ENCODE results near the gene POU2F2.

Gene POU2F2

DNA sequence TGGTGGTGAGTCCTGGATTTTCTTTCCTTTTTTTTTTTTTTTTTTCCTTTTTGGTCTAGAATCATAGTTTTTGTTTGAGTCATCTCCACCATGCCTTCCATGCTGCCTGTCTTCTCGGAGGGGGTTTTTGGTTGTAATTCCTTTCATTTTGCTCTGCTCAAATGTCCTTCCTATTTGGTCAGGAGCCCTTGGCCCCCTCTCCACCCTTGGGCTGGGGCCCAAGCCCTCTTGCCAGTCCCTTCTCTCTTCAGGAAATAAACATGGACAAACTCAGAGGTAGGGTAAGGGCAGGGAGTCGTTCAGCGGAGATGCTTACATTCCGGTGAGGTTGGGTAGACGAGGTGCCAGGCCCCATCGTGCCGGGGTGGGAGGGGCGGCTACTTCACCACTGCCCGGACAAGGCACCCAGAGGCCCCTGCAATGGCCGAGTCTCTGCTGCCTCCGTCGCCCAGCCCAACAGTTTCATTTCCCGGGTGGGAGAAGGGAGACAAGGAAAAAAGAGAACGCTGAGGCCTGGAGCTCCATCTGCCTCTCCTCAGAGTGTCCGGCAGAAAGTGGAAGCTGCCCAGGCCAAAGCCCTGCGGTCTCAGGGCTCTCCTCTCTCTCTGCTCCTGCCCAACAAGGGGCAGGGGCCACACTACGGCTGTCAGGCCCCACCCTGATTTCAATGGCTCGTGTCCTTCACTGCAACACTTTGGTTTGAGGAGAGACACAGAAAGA is 43.6 kb downstream of the POU2F2 start:
- peak overlapping the region; percentile 30 to 95 for H3K27ac Mint-ChIP-seq
- H3K9me3 Mint-ChIP-seq, result no peaks in the 10 kb centered on the region
- H3K27me3 Mint-ChIP-seq, result no peaks in the 10 kb centered on the region
- peak overlapping the region in 1 of 2 donors; percentile 9 for H3K4me3 Mint-ChIP-seq
- H3K4me1 Mint-ChIP-seq, result peaks cover 53% of the 10 kb centered on the region
- ATAC-seq (no peak), DNase-seq (no peak)

DNA sequence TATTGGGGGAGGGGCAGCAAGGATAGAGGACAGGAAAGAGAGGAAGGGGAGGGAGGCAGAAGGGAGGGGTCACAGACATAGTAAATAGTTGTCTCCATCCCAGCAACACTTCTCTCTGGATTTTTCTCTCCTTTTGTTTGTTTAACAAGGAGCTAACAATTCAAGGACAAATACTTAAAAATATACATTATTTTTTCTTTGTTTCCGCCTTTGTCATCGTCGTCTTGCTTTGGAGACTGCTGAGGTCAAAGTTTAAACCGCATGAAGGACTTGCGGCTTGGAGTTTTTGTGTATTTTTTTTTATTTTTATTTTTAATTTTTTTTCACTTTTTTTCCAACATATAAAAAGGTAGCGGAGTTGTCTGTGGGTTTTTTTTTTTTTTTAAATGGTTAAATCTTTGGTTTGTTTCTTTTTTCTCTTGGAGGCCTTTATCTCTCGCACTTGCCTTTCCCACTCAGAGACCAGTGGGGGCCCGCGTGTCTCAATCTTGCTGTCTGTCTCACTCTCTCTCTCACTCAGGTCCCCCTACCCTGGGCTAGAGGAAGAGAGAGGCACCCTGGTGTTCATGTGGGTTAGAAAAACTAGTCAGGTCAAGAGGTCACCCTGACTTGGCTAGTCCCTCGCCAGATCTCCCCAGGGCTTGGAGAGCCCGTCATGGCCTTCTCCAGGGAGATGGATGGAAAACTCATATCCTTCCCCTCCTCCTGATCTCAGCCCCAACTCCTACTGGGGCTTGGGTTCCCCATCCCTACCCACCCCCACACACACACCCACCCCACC is 45.3 kb downstream of the POU2F2 start:
- no peak for DNase-seq
- H3K27me3 Mint-ChIP-seq, result no peaks in the 10 kb centered on the region
- H3K27ac Mint-ChIP-seq, result peak overlapping the region; percentile 25 to 31
- H3K9me3 Mint-ChIP-seq, result no peaks in the 10 kb centered on the region
- peak; percentile 27 for ATAC-seq
- H3K4me1 Mint-ChIP-seq, result peaks cover 48% of the 10 kb centered on the region
- no peak overlapping the region for H3K4me3 Mint-ChIP-seq

DNA sequence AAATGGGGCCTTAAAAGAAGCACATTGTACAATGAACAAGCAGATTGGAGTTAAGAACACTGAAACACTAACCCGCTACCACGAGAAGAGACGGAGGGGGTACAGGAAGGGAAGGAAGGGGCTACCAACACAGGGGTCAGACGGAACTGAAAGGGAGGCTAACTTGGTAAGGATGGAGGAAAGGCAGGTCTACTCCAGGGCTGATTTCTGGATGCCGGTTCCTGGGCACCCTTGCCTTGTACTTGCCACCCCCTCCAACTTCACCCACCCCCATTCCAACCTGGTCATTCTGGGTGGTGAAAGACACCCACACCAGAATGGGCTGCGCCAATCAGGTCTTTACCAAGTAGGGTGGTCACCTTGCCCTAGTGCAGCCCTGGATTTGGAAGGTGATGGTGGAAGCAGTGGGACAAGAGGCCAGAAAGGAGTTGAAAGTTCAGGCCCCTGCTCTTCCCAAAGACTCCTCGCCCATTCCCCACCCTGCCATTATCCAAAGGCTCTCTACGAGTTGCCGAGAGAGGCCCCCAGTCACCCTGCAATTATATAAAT is 46.0 kb downstream of the POU2F2 start:
- Mint-ChIP-seq H3K4me1 (peaks cover 49% of the 10 kb centered on the region), H3K27me3 (no peaks in the 10 kb centered on the region), H3K27ac (no peak overlapping the region), H3K9me3 (no peaks in the 10 kb centered on the region), H3K4me3 (no peak overlapping the region)
- no peak for ATAC-seq
- no peak for DNase-seq

DNA sequence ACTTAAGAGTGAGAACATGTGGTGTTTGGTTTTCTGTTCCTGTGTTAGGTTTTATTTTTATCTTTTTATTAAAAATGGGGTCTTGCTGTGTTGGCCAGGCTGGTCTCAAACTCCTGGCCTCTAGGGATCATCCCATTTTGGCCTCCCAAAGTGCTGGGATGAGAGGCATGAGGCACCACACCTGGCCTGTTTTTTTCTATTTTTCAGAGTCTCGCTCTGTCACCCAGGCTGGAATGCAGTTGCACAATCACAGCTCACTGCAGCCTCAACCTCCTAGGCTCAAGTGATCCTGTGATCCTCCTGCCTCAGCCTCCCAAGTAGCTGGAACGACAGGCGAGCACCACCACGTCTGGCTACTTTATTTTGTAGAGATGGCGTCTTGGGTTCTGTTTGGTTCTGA is 48.7 kb downstream of the POU2F2 start:
- Mint-ChIP-seq H3K4me1 (peaks cover 35% of the 10 kb centered on the region), H3K9me3 (no peaks in the 10 kb centered on the region), H3K27me3 (no peaks in the 10 kb centered on the region), H3K4me3 (no peak overlapping the region), H3K27ac (no peak overlapping the region)
- DNase-seq (no peak), ATAC-seq (no peak)

DNA sequence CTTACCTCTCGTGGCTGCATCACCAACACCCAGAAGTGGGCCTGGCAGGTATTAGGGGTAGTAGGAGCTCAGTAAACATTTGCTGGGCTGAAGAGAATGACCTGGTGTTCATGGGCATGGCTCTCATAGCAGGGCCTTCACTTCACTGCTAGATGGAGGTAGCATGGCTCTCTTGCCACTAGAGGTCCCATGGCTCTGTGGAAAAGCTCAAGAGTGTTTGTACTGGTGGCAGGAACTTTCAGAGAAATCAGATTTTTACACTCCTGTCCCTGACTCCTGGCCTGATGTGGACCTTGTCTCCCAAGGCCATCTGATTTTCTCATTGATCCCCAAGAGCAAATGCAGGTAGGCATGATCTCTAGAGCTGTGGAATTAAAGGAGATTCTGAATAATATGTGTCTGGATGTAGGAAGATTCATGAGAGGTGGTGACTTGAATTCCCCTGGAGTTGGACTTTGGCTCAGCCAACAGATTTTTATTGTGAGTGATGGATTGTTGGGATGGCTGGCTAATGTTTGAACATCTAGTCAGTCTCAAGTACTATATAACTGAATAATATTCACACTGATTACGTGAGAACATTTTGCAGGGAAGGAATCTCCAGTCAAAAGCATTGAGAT is 50.6 kb downstream of the POU2F2 start:
- Mint-ChIP-seq H3K27me3 (no peaks in the 10 kb centered on the region), H3K9me3 (no peaks in the 10 kb centered on the region), H3K27ac (no peak overlapping the region), H3K4me3 (no peak overlapping the region), H3K4me1 (peaks cover 40% of the 10 kb centered on the region)
- ATAC-seq, result peak; percentile 79
- DNase-seq, result no peak

DNA sequence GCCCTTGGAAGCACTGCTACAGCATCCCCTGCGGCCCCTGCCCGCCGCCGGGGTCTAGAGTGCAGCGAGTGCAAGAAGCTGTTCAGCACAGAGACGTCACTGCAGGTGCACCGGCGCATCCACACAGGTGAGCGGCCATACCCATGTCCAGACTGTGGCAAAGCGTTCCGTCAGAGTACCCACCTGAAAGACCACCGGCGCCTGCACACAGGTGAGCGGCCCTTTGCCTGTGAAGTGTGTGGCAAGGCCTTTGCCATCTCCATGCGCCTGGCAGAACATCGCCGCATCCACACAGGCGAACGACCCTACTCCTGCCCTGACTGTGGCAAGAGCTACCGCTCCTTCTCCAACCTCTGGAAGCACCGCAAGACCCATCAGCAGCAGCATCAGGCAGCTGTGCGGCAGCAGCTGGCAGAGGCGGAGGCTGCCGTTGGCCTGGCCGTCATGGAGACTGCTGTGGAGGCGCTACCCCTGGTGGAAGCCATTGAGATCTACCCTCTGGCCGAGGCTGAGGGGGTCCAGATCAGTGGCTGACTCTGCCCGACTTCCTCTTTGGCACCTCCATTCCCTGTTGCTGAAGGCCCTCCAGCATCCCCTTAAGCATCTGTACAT is 51.4 kb downstream of the POU2F2 start:
- no peaks in the 10 kb centered on the region for H3K9me3 Mint-ChIP-seq
- DNase-seq, result no peak
- peak overlapping the region in 1 of 2 donors; percentile 35 for H3K27ac Mint-ChIP-seq
- H3K4me1 Mint-ChIP-seq, result peaks cover 44% of the 10 kb centered on the region
- no peaks in the 10 kb centered on the region for H3K27me3 Mint-ChIP-seq
- no peak for ATAC-seq
- H3K4me3 Mint-ChIP-seq, result no peak overlapping the region

DNA sequence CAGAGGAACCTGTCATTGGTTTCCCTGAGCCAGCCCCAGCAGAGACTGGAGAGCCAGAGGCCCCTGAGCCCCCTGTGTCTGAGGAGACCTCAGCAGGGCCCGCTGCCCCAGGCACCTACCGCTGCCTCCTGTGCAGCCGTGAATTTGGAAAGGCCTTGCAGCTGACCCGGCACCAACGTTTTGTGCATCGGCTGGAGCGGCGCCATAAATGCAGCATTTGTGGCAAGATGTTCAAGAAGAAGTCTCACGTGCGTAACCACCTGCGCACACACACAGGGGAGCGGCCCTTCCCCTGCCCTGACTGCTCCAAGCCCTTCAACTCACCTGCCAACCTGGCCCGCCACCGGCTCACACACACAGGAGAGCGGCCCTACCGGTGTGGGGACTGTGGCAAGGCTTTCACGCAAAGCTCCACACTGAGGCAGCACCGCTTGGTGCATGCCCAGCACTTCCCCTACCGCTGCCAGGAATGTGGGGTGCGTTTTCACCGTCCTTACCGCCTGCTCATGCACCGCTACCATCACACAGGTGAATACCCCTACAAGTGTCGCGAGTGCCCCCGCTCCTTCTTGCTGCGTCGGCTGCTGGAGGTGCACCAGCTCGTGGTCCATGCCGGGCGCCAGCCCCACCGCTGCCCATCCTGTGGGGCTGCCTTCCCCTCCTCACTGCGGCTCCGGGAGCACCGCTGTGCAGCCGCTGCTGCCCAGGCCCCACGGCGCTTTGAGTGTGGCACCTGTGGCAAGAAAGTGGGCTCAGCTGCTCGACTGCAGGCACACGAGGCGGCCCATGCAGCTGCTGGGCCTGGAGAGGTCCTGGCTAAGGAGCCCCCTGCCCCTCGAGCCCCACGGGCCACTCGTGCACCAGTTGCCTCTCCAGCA is 52.1 kb downstream of the POU2F2 start:
- peak overlapping the region in 1 of 2 donors; percentile 69 for H3K27ac Mint-ChIP-seq
- no peak for ATAC-seq
- peaks cover 44% of the 10 kb centered on the region for H3K4me1 Mint-ChIP-seq

DNA sequence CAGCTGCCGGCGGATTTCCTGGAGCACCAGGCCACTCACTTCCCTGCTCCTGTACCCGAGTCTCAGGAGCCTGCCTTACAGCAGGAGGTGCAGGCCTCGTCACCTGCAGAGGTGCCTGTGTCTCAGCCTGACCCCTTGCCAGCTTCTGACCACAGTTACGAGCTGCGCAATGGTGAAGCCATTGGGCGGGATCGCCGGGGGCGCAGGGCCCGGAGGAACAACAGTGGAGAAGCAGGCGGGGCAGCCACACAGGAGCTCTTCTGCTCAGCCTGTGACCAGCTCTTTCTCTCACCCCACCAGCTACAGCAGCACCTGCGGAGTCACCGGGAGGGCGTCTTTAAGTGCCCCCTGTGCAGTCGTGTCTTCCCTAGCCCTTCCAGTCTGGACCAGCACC is 53.0 kb downstream of the POU2F2 start:
- Mint-ChIP-seq H3K4me1 (peaks cover 44% of the 10 kb centered on the region), H3K27ac (no peak overlapping the region), H3K4me3 (no peak overlapping the region), H3K9me3 (no peaks in the 10 kb centered on the region), H3K27me3 (no peaks in the 10 kb centered on the region)
- no peak for DNase-seq
- ATAC-seq, result no peak

More for the DNA sequence above, 52.1 kb downstream of the POU2F2 start:
- DNase-seq, result no peak
- Mint-ChIP-seq H3K9me3 (no peaks in the 10 kb centered on the region), H3K4me3 (no peak overlapping the region), H3K27me3 (no peaks in the 10 kb centered on the region)

DNA sequence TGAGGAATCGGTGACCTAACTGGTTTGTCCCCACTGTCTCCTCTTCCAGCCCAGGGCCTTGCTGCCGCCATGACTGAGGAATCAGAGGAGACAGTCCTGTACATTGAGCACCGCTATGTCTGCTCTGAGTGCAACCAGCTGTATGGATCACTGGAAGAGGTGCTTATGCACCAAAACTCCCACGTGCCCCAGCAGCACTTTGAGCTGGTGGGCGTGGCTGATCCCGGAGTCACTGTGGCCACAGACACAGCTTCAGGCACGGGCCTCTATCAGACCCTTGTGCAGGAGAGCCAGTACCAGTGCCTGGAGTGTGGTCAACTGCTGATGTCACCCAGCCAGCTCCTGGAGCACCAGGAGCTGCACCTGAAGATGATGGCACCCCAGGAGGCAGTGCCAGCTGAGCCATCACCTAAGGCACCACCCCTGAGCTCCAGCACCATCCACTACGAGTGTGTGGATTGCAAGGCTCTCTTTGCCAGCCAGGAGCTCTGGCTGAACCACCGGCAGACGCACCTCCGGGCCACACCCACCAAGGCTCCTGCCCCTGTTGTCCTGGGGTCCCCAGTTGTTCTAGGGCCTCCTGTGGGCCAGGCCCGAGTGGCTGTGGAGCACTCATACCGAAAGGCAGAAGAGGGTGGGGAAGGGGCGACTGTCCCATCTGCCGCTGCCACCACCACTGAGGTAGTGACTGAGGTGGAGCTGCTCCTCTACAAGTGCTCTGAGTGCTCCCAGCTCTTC is 53.5 kb downstream of the POU2F2 start:
- H3K27ac Mint-ChIP-seq, result peak overlapping the region; percentile 69 to 94
- ATAC-seq (no peak), DNase-seq (no peak)
- H3K4me1 Mint-ChIP-seq, result peaks cover 44% of the 10 kb centered on the region
- peak overlapping the region; percentile 45 to 93 for H3K4me3 Mint-ChIP-seq
- H3K27me3 Mint-ChIP-seq, result no peaks in the 10 kb centered on the region
- no peaks in the 10 kb centered on the region for H3K9me3 Mint-ChIP-seq

DNA sequence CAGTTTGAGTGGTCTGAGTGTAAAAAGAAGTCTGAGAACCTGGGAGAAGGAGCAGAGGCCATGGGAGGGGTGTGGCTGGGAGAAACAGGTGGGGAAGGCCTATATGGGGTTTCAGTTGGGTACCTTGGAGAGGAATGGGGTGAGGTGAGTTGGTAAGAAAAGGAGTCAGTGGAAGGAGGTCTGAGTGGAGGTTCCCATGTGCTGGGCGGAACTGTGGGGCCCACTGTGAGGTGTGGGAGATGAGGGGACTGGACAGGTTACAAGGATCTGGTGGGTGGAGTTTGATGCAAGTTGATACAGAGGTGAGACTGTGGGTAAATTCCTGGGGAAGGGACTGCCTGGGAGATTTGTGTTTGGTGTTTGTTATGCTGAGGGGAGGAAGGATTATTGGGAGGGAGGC is 54.2 kb downstream of the POU2F2 start:
- ATAC-seq (no peak), DNase-seq (no peak)
- Mint-ChIP-seq H3K4me3 (peak overlapping the region; percentile 93 to 94), H3K27ac (peak overlapping the region; percentile 94 to 96), H3K9me3 (no peaks in the 10 kb centered on the region), H3K4me1 (peaks cover 44% of the 10 kb centered on the region), H3K27me3 (no peaks in the 10 kb centered on the region)

DNA sequence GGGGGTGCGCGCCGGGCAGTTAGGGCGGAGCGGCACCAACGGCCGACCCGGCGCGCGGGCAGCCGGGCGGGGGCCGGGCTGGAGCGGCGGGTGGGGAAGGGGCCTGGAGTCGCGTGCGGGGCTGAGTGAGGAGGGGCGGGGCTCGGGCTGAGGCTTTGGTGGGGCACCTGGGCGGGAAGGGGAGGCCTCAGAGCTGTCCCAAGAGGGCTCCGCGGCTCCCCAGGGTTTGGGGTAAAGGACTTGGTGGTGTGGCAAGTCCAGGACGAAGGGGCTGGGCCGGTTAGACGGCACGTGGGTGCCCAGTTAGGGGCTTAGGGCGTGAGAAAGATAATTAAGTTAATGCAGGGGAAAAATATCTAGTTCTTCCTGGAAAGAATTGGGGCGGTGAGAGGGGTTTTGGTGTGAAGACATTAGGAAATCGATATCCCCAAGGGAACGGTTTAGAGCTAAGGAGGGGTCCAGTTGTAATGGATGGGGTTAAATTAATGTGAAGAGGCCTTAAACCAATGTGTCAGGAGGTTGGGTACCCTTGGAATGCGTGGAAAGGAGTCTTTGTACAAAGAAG is 55.8 kb downstream of the POU2F2 start:
- Mint-ChIP-seq H3K27ac (peak overlapping the region; percentile 96), H3K4me1 (peaks cover 37% of the 10 kb centered on the region), H3K27me3 (no peaks in the 10 kb centered on the region), H3K9me3 (no peaks in the 10 kb centered on the region), H3K4me3 (peak overlapping the region; percentile 93 to 94)
- ATAC-seq (no peak), DNase-seq (no peak)

DNA sequence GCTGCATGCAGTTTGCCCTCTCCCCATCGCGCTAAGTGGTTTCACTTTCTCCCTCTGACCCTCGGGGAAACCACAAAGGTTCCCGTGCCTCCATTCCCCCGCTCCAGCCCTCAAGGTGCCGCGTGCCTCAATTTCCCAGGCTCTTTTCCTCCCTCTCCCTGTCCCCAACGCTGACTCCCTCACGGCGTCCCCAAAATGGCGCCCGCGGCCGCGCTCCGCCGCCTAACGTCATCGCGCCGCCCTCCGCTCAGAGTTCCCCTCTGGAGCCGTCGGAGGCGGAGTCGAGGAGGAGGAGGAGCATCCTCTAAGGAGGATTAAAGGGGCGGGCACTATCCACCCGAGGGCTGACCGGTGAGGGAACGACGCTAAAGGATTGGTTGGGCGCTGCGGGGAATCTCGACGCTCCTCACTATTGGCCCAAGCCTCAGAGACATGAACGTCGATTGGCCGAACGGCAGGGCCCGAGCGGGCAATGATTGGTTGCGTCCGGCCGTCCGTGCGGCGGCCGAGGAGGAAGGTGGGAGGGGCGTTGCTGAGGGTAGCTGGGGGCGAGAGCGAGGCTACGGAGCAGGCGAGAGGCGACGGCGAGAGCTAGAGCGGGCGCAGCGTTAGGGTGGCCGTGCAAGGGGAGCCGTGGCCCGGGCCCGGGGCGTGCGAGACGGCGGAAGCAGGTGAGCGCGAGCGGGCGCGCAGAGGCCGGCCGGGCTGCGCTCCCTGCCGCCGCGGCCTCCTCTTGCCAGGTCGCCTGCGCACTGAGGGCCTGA is 56.4 kb downstream of the POU2F2 start, which contains the start of gene ZNF574:
ZNF574 (plus strand) TSS at position 551 of the 764 bp plus-strand sequence. CDS start 2,441 bp downstream, outside the sequence.
- DNase-seq (peak; percentile 97 to 99), ATAC-seq (peak; percentile 97)
- Mint-ChIP-seq H3K27ac (peak within 1 kb of the TSS; percentile 99), H3K4me3 (peak within 1 kb of the TSS; percentile 93 to 94), H3K9me3 (no peaks in the 10 kb centered on the region), H3K27me3 (peaks cover 3% of the 10 kb centered on the region), H3K4me1 (peaks cover 30% of the 10 kb centered on the region)

DNA sequence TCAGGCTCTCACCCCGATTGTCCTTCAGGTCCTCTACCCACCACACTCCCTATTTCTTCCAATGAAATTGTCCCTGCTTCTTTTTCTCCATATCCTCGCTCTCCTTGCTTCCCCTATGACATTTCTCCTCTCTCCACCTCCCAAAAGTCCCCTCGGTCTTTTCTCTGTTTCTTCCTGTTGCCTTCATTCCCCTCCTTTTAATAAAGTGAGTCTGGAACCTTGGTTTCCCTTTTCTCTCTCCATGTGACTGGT is 57.0 kb downstream of the POU2F2 start:
- Mint-ChIP-seq H3K27me3 (peaks cover 9% of the 10 kb centered on the region), H3K4me1 (peaks cover 30% of the 10 kb centered on the region), H3K4me3 (peak overlapping the region; percentile 93 to 94), H3K27ac (peak overlapping the region; percentile 99), H3K9me3 (no peaks in the 10 kb centered on the region)
- DNase-seq, result peak in 1 of 2 donors; percentile 16
- peak; percentile 3 for ATAC-seq

All from stimulated activated naive CD8-positive, alpha-beta T cell treated with anti-CD3 and anti-CD28 coated beads, Interleukin-15, amount 100 ng/mL, for 72 hours (primary cell).